A549 (cell line): ENCODE measurements around the gene MRPS33. TPM values are rescaled to one million over a fixed set of nuclear protein-coding genes. Genes with fewer than 3 reads are reported as not detected.
"Not testable (repeated sequence)": the region's sequence is repeated elsewhere in the genome, so short reads cannot be mapped to it uniquely, and the experiment has no call there.

Source experiments
- ATAC-seq, 2 experiments: fragments of 200-7000 bp in 1 of 2; fragments of >200 bp in 1 of 2; cut with Nextera tagmentation in 1 of 2; cut with Tn5 transposase in 1 of 2; 3 replicates each; pipeline versions ENCODE4 v1.8.0 to v1.9.1; 2018 to 2020; ENCODE audit warnings: mild to moderate bottlenecking in 1 of 2, moderate library complexity in 1 of 2
- CTCF ChIA-PET: fragments of 300-600 bp; sonication (Branson Sonifier 250); formaldehyde crosslinking; extraction: SDS; loops from one replicate; lab custom pipeline; 2021; ENCODE audit warnings: antibody characterized with exemption, inconsistent platforms; lab: Yijun Ruan, JAX
- POLR2A ChIA-PET: fragments of 350-600 bp; formaldehyde crosslinking; extraction: SDS; loops from one replicate; lab custom pipeline; 2021; ENCODE audit warnings: antibody characterized with exemption, inconsistent platforms; lab: Yijun Ruan, JAX
- DNase-seq, 2 experiments: peaks; one replicate each; pipeline versions ENCODE4 v3.0.0 to v3.0.0-alpha.2; 2011 to 2016; ENCODE audit warnings: low read depth in 1 of 2, low spot score in 1 of 2
- FAIRE-seq: peaks from 2 replicates; lab custom pipeline; 2011; peaks lifted over from hg19 to GRCh38; lab: Jason Lieb, UNC
- H3K27ac ChIP-seq, 2 experiments: fragments of >200 bp; sonication (Bioruptor Twin); formaldehyde crosslinking; 3 replicates each; pipeline ENCODE4 v1.5.1; 2016 to 2017
- H3K4me1 ChIP-seq: fragments of >200 bp; sonication (Bioruptor Twin); formaldehyde crosslinking; 3 replicates; pipeline ENCODE4 v1.6.1; 2016
- H3K4me2 ChIP-seq: fragments of >200 bp; sonication (Bioruptor Twin); formaldehyde crosslinking; 3 replicates; pipeline ENCODE4 v1.6.1; 2016
- H3K4me3 ChIP-seq: fragments of >200 bp; sonication (Bioruptor Twin); formaldehyde crosslinking; 3 replicates; pipeline ENCODE4 v1.5.1; 2016
- H3K9me3 ChIP-seq: fragments of >200 bp; sonication (Bioruptor Twin); formaldehyde crosslinking; 3 replicates; pipeline ENCODE4 v1.6.1; 2016
- BHLHE40 ChIP-seq: IDR thresholded peaks from 2 replicates; pipeline ENCODE4 v1.6.1; 2012; ENCODE audit warnings: low read depth, low read length, inconsistent platforms
- CBX2 ChIP-seq: fragments of 200-600 bp; sonication (generic); IDR thresholded peaks from 2 replicates; pipeline ENCODE4 v1.6.1; 2016; ENCODE audit warnings: low read depth, mild to moderate bottlenecking, borderline replicate concordance
- CBX8 ChIP-seq: fragments of 200-600 bp; sonication (generic); IDR thresholded peaks from 2 replicates; pipeline ENCODE4 v1.6.1; 2016
- EP300 ChIP-seq, 2 experiments: fragments of >200 bp; sonication (Bioruptor Twin); formaldehyde crosslinking; IDR thresholded peaks; 2 replicates in 1 of 2; 3 replicates in 1 of 2; pipeline ENCODE4 v1.6.1; 2016 to 2017
- HDAC2 ChIP-seq: fragments of 200-600 bp; sonication (generic); IDR thresholded peaks from 2 replicates; pipeline ENCODE4 v1.6.1; 2016
- JUN ChIP-seq, 2 experiments: fragments of >200 bp; sonication (Bioruptor Twin); formaldehyde crosslinking; IDR thresholded peaks; 2 replicates in 1 of 2; 3 replicates in 1 of 2; pipeline ENCODE4 v1.6.1; 2016 to 2017
- JUNB ChIP-seq: fragments of >200 bp; sonication (Bioruptor Twin); formaldehyde crosslinking; IDR thresholded peaks from 2 replicates; pipeline ENCODE4 v1.6.1; 2016
- KDM1A ChIP-seq: fragments of 200-600 bp; sonication (generic); IDR thresholded peaks from 2 replicates; pipeline ENCODE4 v1.6.1; 2016; ENCODE audit warnings: low read depth, mild to moderate bottlenecking
- NPAS2 ChIP-seq: fragments of 250-450 bp; sonication (Bioruptor Pico); IDR thresholded peaks from 2 replicates; pipeline ENCODE4 v1.8.0; 2022; ENCODE audit warnings: mild to moderate bottlenecking, moderate library complexity, borderline replicate concordance
- PBX3 ChIP-seq: IDR thresholded peaks from 2 replicates; pipeline ENCODE4 v1.6.1; 2012
- PHF8 ChIP-seq: fragments of 200-600 bp; sonication (generic); IDR thresholded peaks from 2 replicates; pipeline ENCODE4 v1.6.1; 2016; ENCODE audit warnings: low read depth, mild to moderate bottlenecking, antibody characterized with exemption, moderate library complexity, borderline replicate concordance
- SMC3 ChIP-seq: fragments of >200 bp; sonication (Bioruptor Twin); formaldehyde crosslinking; IDR thresholded peaks from 3 replicates; pipeline ENCODE4 v1.6.1; 2018; ENCODE audit warnings: inconsistent platforms
- SREBF2 ChIP-seq: fragments of 450-650 bp; IDR thresholded peaks from 2 replicates; pipeline ENCODE4 v1.6.1; 2014; ENCODE audit warnings: mild to moderate bottlenecking, moderate library complexity
- TFCP2L1 ChIP-seq: fragments of 250-450 bp; sonication (Bioruptor Pico); IDR thresholded peaks from 2 replicates; pipeline ENCODE4 v1.5.0; 2021; ENCODE audit warnings: mild to moderate bottlenecking
- ZFP36 ChIP-seq: fragments of 450-650 bp; IDR thresholded peaks from 2 replicates; pipeline ENCODE4 v1.6.1; 2014; ENCODE audit warnings: borderline replicate concordance; ENCODE audit not compliant: partially characterized antibody
- WGBS: methylation state at CpG from one replicate; pipeline ENCODE4 v1.1.6; 2017; ENCODE audit errors: missing lambda C conversion rate; 5-methylcytosine and 5-hydroxymethylcytosine counted together
- polyA plus RNA-seq, 4 experiments: library from polyadenylated mRNA; depleted of rRNA in 3 of 4; stranded (reverse); fragments of >200 nt; fragmentation: RNase III in 1 of 4; extraction: RNeasy Plus Mini Kit Qiagen cat#74134 plus additional on column Dnase treatment in 1 of 4; gene quantifications; 2 replicates in 3 of 4; 3 replicates in 1 of 4; pipeline ENCODE4 v1.2.3, GENCODE V29; 2011 to 2017
- small RNA-seq, 6 experiments: library from RNA; depleted of rRNA; stranded (forward); fragments of <200 nt; gene quantifications; one replicate each; pipeline ENCODE3, GENCODE V24; 2012
- TF ChIP-seq, protein P1 (sequence below): fragments of 150-350 bp; IDR thresholded peaks from 2 replicates; pipeline ENCODE4 v1.6.1; 2014; ENCODE audit warnings: low read depth, mild to moderate bottlenecking, low read length

MRPS33 gene
- polyA plus RNA-seq, 2 of the 4 experiments (the other 2 are of a cell fraction) = 120 to 186 TPM

DNA sequence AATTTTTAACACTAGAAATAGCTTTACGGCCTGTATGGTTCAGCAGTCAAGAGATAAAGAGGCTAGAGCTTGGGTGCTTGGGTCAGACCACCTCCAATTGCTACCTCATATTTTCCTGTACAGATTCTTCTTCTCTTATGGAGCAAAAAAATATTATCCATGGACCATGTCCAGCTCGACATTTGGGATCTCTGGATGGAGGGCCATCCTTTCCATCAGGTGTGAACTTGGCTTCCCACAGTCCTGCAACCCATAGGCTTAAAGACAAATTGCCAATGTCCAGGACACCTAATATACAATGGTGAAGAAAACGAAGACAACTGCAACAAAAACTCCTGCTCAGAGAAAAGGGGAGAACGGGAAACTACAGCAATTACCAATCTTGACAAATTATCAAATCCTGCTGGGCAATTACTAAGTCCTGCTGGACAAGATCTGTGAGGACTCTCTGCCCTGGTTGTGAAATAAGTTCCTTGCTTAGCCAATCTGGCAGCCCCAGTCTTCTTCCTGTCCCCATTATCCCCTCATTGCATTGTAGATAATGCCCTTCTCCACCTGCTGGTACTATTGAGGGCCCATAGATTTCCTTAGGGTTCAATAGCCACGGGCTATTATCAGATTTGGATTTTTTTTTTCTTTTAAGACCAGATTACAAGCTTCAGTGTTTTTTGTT lies 48.1 kb downstream of the MRPS33 start:
- DNase-seq (no peak), FAIRE-seq (no peak), ATAC-seq (no peak)
- no peak for TF ChIP-seq SMC3
- no peak for TF ChIP-seq PHF8
- no peak for TF ChIP-seq CBX8
- TF ChIP-seq NPAS2 (CRISPR knock-in tag) = no peak
- TF ChIP-seq PBX3 = no peak
- TF ChIP-seq SREBF2 = no peak
- no peak for TF ChIP-seq TFCP2L1 (CRISPR knock-in tag)
- TF ChIP-seq HDAC2 = no peak
- TF ChIP-seq JUNB = no peak
- TF ChIP-seq ZFP36 = no peak
- no peak for TF ChIP-seq CBX2
- CTCF ChIA-PET = no interaction called here
- no peak overlapping the region for H3K27ac ChIP-seq
- WGBS = 23% methylated on average over 5 of the region's 5 CpGs
- H3K9me3 ChIP-seq = peaks cover 5% of the 10 kb centered on the region; the same call in 1 of the 3 replicates
- H3K4me3 ChIP-seq = no peak overlapping the region
- H3K4me2 ChIP-seq = no peak overlapping the region
- no peaks in the 10 kb centered on the region for H3K4me1 ChIP-seq
- POLR2A ChIA-PET = no interaction called here

- 92% methylated on average over 4 of the region's 4 CpGs for WGBS
- no peak for ATAC-seq
- DNase-seq = no peak
- Histone ChIP-seq H3K9me3 (peaks cover 8% of the 10 kb centered on the region; the same call in 2 of the 3 replicates), H3K4me1 (no peaks in the 10 kb centered on the region)
- POLR2A ChIA-PET = no interaction called here
- FAIRE-seq = no peak
- TF ChIP-seq JUN (IDR thresholded peaks at IDR 0.05) (no peak), KDM1A (no peak), BHLHE40 (no peak), PHF8 (no peak), PBX3 (no peak), EP300 (IDR thresholded peaks at IDR 0.05) (no peak)
- TF ChIP-seq, protein P1, sequence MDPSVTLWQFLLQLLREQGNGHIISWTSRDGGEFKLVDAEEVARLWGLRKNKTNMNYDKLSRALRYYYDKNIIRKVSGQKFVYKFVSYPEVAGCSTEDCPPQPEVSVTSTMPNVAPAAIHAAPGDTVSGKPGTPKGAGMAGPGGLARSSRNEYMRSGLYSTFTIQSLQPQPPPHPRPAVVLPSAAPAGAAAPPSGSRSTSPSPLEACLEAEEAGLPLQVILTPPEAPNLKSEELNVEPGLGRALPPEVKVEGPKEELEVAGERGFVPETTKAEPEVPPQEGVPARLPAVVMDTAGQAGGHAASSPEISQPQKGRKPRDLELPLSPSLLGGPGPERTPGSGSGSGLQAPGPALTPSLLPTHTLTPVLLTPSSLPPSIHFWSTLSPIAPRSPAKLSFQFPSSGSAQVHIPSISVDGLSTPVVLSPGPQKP = no peak
- TF ChIP-seq, all 56 proteins: peak for 0
- Histone ChIP-seq H3K4me2 (no peak overlapping the region), H3K27ac (no peak overlapping the region), H3K4me3 (no peak overlapping the region)
- CTCF ChIA-PET = no interaction called here
These were observed 53.6 kb downstream of the MRPS33 start for GRCh38 chr7:140961117-140961516.

- ATAC-seq, H3K4me1 ChIP-seq, H3K4me2 ChIP-seq, H3K27ac ChIP-seq, DNase-seq, FAIRE-seq, H3K4me3 ChIP-seq, H3K9me3 ChIP-seq, POLR2A ChIA-PET: not testable (repeated sequence)
- WGBS = 86% methylated on average over 10 of the region's 25 CpGs
- CTCF ChIA-PET = interaction anchor here (1.1 kb wide), 1 partner anchor 30 kb away, joined by 4 read pairs; no protein-coding TSS in a partner anchor
These were observed 57.8 kb downstream of the MRPS33 start for GRCh38 chr7:140956997-140957396.

Small RNA genes lying within 50 kb of the gene (small RNA-seq; reads per million reads assigned to genes)
- 0 reads per million in 6 experiments for gene RNU4-74P

Other genes with a start within 250 kb of the MRPS33 start
- gene BRAF, start 90.0 kb downstream of the MRPS33 start, polyA plus RNA-seq (2011; rRNA removed) = 16.9 and 19.7 TPM in 2 replicates
- gene BRAF, start 90.0 kb downstream of the MRPS33 start, polyA plus RNA-seq (2017; fragmentation: RNase III; extraction: RNeasy Plus Mini Kit Qiagen cat#74134 plus additional on column Dnase treatment) = 5.9 to 6.1 TPM (median 6.0 TPM) in 3 replicates
- gene TMEM178B, start 59.1 kb upstream of the MRPS33 start, polyA plus RNA-seq (2011; rRNA removed) = 0.93 and 1.1 TPM in 2 replicates
- 0.84 to 1.1 TPM (median 0.88 TPM) in 3 replicates for gene TMEM178B, start 59.1 kb upstream of the MRPS33 start, polyA plus RNA-seq (2017; fragmentation: RNase III; extraction: RNeasy Plus Mini Kit Qiagen cat#74134 plus additional on column Dnase treatment)